Pulmonary artery endothelial cell (primary cell): Measurements from ENCODE around the gene BAIAP2L1. TPM values are rescaled to one million over a fixed set of nuclear protein-coding genes. Genes with fewer than 3 reads are reported as not detected.
A peak's percentile ranks its signal among the peaks of the same experiment; 100 is the strongest.

ENCODE experiments used
- DNase-seq: peaks from one replicate; pipeline ENCODE4 v3.0.0-alpha.2; 2011; ENCODE audit warnings: low read depth, low spot score
- total RNA-seq: library from RNA; depleted of rRNA; stranded (reverse); fragments of >200 nt; gene quantifications from 2 replicates; pipeline ENCODE4 v1.2.3, GENCODE V29; 2014

BAIAP2L1 gene
- total RNA-seq, 1 donor from 2014 or later = under 0.01 TPM

DNA sequence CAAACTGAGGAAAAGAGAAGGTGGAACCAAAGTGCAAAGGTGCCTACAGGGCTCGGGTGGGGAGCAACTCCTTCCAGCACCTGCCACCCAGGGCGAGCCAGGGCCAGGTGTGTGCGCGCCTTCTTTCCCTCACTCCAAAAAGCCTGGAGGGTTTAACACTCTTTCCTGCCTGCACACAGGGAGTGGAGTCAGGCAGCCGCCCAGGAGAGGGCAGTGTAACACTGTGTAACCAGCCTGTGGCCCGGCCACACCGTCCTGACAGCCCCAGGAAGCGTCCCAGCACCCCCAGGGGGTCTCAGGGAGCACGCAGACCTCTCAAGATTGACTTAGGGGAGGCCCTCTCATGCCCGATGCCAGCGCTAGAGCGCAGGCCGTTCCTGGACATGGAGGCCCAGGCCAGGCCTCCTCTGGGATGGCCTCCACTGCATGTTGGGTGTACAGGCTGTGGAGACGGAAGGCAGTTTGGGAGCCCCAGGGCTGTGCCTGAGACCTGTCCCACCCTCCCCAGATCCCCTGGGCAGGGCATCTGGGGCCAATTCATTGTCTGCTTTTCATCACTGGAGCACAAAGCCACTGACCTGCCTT is 106.0 kb downstream of the BAIAP2L1 start:
- no peak for DNase-seq

DNA sequence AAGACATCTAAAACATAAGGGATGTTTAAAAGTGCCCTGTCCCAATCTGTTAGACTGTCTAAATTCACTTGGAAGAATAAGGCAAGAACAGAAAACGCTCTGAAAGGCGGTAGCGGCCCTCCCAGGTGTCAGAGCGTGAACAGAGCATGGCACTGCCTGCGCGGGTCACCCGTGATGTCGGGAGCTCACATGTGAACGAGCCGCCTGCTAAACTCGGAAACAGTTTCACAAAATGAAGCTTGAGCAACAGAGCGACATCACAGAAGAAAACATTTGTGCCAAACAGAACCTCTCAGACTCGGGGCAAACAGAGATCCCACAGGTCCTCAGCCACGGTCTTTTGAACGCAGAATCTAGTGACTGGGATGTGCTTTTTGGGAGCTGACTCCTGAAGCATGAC is 106.6 kb downstream of the BAIAP2L1 start:
- DNase-seq = no peak

DNA sequence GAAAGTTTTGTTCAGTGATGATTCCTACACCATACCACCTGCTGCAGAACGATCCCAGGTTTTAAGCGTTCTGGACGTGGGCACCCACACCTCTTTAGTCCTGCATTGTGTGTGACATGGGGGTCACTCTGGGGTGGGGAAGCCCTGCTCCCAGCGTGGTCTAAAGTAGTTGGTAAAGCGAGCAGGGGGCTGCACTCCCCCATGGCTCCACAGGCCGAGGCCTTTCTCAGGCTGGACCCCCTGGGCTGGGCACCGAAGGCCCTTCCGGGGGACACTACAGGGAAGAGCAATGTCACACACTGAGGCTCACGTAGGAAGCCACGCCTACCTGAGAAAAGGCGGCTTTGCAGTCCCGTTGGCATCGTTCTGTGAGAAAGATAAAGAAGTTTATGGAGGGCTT is 107.1 kb downstream of the BAIAP2L1 start:
- DNase-seq = no peak

DNA sequence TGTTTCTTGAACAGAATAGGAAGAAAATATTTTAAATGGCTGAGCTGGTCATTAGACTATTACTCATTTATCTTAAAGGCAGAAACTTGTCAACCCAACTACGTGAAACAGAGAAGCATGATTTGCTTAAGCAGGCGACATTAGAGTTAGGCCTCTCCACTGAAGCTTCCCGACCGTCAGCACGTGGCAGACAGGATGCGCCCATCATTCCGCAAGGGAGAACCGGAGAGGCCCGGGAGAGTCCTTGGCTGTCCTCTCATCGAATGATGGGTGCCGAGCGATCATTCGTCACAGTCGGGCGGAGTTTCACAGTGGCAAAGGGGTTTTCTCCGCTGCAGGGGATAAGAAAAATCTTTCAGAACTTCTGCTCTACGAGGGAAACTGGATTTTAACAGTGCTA is 107.6 kb downstream of the BAIAP2L1 start:
- no peak for DNase-seq

DNA sequence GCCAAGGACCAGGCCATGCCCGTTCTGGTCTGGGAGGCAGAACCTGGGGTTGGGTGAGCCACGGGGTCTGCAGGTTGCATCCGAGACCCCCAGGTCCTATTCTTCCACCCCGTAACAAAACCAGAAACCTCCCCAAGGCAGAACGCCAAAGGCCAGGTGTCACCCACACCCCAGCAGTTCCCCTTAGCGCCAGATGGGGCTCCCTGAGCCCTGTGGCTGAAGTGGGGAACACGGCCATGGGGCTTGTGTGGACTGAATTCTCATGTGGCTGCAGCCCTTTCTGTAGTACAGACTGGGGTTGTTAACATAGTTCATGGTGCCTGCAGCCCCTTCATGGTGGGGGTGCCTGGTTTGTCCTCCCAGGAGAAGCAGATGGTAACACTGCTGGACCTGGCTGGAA is 109.2 kb downstream of the BAIAP2L1 start:
- DNase-seq = no peak

DNA sequence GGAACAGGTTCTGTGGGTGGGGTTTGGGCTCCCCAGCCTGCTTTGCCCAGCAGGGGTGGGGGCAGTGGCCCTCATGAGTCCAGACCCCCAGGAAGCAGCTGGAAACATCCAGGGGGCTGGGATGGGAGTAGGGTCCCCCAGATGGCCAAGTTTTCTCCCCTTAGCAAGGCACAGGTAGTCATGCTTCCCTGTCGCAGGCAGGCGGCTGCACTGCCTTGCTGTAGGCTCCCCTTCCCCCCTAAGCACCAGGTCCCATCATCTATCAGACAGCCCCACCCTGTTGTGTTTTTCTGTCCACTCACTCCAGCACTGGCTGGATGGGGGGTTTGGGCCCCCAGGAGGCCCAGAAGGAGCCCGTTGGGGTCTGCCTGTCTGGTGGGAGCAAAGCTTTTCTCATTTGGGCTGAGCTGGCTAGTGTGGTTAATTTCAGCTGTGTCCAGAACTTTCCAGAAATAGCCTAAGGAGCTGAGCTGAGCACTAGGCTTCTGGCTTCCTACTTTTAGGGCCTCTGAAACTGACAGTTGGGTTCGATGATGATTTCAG is 111.5 kb downstream of the BAIAP2L1 start:
- no peak for DNase-seq

DNA sequence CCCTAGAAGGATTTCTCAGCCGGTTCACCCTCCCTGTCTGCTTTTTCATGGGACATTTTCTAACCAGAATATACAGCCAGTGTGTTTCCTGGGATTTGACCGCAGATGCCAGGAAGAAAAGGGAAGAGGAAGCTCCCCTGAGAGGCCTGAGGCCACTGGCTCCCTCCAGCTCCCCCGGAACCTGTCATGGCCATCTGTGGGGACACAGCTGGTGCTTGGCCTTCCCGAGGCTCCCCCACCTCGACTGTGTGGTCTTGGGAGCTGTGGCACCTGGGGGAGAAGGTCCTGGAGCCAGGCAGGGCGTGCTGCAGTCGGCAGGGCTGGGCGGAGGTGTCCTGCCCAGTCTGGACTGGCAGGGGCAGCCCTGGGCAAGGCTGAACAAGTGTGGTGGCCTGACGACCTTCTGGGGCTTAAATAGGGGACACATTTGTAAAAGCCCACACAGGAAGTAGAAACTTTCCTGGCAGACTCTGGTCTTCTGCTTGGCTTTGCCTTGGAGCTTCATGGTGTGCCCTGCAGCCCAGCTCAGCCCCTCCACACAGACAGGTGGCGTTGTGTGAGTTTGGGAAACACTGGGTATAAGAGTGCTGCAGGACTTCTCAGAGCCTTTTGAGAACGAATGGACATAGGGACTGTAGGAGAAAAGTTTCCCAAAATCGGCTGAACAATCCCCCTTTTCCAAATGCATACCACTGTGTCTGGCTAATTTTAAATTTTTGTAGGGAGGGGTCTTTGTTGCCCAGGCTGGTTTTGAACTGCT is 112.6 kb downstream of the BAIAP2L1 start:
- no peak for DNase-seq

DNA sequence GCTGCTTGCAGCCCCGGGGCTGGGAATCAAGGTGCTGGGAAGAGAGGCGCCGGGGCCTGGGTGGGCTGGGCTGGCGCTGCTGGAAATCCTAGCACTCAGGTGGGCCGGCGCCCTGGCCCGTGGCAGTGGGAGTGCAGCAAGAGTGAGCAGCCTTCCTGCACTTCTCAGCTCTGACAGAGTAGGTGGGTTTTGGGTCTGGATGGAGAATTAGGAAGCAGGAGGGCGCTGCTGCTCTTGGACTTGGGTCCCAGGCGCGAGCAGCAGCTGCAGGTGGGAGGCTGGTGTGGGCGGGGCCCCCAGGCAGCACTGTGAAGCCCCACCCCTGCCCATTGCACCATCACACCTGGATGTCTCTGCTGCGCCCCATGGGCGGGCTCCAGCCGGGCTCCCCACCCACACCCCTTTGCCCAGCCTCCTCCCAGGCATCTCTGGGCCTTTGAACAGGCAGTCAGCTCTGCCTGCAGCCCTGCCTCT is 113.4 kb downstream of the BAIAP2L1 start:
- DNase-seq = no peak

DNA sequence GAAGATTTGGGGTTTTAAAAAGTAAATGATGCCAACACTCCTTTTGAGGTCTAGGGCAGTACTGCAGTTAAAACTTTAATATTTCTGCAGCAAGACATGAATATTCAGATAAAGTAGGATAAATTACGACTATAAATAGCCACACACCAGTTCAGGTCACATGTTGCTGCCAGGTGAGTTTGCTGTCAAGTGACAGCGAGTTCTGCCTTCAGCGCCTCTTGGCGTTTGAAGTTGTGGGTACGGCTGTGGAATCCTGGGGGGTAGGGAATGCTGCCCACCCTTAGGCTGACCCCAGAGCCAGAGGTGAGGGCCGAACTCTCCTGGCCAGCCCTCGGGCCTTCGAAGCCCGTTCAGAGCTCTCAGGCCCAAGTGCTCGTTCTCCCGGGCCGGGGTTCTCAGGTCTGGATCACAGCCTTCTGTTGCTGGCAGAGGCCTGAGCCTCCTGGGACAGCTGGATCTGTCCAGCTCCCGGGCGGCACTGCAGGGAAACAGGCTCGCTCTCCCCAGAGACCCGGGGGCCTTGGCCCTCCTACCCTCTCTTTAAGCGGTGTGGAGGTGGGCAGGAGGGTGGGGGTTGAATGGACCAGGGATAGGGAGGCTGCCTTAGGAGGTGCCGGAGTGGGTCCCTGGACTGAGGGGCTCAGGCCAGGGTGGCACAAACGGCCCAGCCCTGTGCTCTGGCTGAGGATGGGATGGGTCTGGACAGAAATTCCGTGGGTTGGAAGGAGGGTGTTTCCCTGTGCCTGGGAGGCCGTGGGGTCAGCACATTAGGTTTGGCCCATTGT is 114.0 kb downstream of the BAIAP2L1 start:
- no peak for DNase-seq

DNA sequence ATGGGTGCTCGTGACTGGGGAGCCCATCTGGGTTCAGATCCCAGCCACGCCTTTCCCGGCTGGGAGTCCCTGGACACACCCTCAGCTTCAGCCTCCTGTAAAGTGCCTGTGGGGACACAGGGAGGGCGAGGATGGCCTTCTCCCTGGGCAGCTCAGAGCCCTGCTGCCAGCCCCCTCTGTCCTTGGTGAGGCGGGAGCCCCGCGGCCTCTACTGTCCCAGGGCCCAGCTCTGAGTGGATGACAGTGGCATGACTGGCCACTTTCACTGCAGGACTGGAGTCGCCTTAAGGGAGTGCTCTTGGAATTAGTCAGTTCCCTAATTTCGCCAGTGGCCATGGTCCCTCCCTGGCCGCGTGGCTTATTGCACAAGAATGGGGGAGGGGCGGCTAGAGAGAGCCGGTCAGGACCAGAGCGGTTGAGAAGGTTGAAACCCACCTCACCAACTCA is 114.8 kb downstream of the BAIAP2L1 start:
- DNase-seq = no peak

DNA sequence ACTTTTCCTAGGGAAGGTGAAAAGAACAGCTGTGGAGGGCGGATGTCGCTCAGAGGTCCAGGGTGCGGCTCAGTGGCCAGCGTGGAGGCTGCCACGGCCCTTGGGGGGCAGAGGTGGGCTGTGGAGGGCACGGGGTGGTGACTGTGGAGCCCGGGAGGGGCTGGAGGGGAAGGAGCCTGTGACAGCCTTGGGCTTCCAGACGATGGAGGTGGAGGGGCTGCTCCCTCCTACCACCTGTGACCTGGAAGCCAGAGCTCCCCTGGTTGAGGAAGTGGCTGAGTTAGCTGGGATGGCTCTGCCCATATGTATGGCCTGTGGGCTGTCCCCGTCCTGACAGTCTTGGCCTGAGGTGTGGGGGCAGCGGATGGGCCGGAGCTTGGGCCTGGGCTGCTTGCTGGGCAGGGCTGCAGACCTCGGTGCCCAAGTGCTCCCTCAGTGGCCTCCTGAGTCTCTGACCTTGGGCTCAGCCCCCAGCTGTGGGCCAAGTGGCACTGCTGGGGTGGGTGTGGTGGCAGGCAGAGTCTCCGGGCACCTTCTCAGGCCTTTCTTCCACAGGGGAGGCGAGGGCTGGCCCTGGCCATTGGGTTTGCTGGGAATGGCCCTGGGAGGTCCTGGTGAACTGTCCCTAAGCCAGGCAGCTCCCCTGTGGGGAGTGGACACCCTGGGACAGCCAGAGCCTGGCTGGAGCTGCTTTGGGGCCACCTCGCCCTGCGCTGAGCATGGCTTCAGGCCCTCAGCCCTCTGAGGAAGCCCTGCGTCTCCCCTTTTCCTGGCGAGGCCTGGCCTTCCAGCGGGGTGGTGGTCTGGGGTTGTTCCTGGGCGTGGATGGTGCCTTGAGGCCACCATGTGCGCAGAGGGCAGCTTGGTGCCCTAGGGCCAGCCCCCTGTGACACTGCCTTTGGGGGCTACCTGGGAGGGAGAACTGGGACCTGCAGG is 115.5 kb downstream of the BAIAP2L1 start:
- no peak for DNase-seq

DNA sequence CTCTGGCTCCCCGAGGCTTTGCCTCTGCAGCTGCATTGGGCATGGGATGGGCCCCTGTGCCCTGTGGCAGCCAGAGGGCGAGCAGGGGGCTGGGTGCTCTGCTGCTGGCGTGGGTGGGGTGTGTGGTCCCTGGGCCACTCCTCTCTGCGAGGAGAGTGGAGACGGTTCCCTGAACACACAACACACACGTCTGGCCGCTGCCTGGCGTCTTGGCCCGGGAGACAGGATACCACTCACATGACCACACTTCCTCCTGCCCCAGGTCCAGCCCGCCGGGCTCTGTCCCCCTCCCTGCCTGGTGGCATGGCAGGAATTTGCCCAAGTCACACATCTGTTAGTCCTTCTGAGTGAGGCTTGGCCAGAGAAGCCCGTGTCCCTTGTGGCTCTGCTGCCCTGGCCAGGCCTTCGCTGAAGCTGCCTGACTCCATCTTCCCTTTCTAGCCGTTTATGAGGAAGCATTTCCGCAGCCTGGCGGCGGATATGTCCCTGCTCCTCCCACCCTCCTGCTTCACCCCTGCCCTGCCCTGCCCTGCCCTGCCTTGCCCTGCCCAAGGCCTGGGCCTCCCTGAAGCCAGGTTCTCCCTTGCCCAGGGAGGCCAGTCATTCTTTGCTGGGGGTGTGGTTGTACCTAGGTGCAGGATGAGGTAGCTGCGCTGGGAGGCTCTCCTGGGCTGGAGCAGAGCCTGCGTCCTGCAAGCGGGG is 116.4 kb downstream of the BAIAP2L1 start:
- DNase-seq = peak; percentile 58

DNA sequence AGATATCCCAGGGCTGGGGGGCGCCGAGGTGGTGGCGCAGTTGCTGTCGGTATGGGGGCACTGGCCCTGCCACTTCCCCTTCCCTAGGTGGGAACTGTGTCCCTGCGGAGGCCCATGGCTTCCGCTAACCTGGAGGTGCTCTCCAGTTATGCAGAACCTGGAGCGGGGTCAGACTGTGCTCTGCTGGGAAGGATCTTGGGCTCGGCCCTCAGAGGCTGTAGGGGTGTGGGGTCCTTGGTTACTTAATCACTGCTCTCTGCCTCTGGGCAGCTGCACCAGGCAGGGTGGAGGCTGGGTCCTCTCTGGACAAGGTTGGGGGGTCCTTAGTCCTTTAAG is 117.0 kb downstream of the BAIAP2L1 start:
- DNase-seq = no peak

DNA sequence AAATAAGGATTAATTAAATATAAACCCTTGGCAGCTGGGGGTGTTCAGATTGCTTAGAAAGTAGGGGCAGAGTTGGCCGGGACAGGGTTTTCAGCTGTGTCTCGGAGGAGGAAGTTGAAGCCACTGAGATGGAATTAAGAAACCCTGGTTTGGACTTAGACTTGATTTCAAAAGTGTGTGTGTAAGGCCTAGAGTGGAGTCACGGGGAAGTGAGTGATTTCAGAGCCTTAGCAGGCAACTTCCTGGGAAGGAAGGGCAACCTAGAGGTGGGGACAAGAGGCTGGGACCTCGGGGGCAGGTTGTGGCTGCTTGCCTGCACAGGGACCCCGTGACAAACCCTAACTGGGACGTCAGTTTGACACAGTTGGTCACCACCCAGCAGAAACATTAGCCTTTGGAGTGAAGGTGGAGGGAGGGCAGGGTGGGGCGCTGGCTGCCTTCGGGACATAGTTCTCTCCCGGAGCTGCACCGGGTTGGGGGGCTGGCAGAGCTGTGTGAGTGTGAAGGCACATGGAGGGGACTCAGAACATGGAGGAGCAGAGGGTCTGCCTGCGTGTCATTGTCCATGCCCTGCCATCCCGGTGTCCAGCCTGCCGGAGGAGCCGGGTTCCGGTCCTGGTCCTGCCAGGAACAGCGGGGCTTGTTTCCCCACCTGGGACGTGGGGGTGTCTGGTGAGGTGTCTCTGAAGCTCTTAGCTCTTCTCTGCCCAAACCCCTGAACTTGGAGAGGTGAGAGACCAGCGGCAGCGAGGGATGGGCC is 117.6 kb downstream of the BAIAP2L1 start:
- no peak for DNase-seq

DNA sequence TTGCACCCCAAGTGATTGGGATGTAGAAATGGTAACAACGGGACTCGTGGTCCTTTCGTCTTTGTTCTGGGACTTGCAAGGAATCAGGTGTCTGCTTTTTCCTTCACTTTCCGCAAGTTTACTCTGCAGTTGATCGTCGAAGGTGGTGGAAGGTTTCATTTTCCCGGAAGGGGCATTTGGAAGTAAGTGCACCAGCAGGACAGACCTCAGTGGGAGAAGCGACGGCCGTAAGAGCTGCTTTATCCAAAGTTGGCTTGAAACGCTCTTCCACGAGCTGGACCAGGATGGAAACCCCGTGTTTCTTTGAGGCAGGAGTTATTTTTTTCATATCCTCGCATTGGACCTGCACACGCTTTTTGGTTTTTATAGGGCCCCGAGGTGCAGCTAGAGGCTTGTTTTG is 118.2 kb downstream of the BAIAP2L1 start:
- no peak for DNase-seq

DNA sequence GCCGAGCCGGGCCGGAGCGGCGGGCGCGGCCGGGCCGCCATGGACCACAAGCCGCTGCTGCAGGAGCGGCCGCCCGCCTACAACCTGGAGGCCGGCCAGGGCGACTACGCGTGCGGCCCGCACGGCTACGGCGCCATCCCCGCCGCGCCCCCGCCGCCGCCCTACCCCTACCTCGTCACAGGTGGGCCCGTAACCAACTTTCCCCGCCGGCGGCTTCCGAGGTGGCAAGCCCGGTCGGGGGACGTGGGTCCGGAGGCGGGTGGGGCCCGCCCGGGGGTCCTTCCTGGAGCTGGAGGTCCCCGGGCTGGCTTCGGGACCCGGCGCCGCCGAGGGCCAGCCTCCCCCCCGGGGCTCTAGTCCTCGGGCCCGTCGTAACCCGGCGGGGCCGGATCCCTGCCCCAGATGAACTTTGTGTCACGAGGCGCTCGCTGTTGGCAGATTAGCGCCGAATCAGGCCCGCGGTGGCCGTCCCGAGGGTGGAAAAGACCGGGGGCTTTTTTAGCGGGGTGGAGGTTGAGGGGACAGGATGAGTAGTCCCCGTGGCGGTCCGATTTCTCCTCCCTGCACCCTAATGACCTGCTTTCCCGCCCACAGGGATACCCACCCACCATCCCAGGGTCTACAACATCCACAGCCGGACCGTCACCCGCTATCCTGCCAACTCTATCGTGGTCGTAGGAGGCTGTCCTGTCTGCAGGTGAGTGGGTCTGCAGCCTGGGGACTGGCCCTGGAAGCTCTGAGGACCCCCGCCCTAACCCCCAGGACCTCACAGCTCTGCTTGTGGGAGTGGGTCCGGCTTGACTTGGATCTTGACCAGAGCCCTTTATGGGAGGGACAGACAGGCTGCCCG is 118.9 kb downstream of the BAIAP2L1 start:
- no peak for DNase-seq

DNA sequence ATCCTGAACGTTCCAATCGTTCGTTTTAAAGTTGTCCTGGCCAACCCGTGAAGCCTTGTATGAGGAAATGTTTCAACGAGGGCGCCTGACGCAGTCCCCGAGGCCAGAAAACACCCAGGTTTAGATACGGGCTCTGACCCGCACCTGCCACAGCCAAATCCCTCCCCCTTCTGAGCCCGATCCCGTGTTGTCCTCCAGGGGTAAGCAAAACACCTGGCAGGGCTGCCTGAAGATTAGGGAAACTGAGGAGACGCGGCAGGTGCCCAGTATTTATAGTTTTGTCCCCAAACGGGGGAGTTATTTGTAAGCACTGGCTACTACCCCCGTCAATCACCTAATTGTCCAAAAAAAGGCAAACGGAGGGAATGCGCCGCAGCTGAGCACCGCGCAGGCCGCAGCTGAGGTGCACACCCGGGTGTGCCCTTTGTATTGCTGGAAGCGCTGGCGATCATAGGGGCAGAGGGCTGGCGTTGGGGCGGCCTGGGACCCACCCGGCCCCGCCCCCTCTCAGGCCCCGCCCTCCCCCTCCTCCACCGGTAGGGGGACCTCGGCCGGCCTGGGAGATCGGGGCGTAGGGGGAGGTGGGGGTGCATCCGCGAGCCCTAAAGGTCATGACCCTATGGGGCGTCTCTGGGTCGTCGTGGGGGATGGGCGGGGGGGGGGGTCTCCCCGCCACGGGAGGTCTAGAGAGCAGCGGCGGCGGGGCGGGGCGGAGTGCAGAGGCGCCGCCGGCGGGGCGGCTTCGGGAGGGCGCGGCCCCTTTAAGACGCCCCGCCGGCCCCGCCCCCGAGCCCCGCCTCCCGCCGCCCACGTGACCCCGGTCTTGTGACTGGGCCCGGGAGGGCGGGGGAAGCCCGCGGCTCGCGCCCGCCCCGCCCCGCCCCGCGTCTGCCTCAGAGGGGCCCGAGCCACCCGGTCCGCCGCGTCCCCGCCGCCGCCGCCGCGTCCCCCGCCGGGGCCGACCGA is 119.8 kb downstream of the BAIAP2L1 start, which contains the start of gene BRI3:
BRI3 (plus strand) TSS at position 896 of the 966 bp plus-strand sequence. CDS start 110 bp downstream, outside the sequence.
- DNase-seq = peak; percentile 60
